C4-2B (cell line): ENCODE measurements around the gene RCAN1.

Source experiments
- H3K27ac ChIP-seq: fragments of 450-650 bp; 2 replicates; pipeline ENCODE4 v1.5.1; 2017
- ZFX ChIP-seq: fragments of 450-650 bp; IDR thresholded peaks from 2 replicates; pipeline ENCODE4 v1.6.1; 2017
- TF ChIP-seq, protein P1 (sequence below): fragments of 450-650 bp; conservative IDR thresholded peaks from 2 replicates; pipeline ENCODE4 v1.5.1; 2017; ENCODE audit warnings: mild to moderate bottlenecking

RCAN1 gene

DNA sequence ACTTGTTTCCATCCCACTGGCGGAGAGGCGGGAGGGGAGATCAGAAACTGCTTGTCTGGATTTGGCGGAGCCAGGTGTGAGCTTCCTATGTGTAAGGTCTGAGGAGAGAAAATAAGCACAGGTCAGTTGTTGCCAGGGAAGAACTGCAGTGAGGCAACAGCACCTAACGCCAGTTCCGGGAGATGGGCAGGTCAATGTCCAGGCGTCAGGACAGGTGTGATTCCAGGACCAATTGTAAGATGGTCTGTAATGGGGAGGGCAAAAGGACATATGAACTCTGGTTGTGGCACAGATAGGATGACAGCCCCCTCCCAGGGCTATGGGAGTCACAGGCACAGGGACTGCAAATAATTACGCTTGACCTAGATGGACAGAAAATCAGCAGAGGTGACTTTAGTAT is 93.4 kb downstream of the RCAN1 start:
- no peak overlapping the region for H3K27ac ChIP-seq
- no peak for TF ChIP-seq ZFX
- TF ChIP-seq, protein P1, sequence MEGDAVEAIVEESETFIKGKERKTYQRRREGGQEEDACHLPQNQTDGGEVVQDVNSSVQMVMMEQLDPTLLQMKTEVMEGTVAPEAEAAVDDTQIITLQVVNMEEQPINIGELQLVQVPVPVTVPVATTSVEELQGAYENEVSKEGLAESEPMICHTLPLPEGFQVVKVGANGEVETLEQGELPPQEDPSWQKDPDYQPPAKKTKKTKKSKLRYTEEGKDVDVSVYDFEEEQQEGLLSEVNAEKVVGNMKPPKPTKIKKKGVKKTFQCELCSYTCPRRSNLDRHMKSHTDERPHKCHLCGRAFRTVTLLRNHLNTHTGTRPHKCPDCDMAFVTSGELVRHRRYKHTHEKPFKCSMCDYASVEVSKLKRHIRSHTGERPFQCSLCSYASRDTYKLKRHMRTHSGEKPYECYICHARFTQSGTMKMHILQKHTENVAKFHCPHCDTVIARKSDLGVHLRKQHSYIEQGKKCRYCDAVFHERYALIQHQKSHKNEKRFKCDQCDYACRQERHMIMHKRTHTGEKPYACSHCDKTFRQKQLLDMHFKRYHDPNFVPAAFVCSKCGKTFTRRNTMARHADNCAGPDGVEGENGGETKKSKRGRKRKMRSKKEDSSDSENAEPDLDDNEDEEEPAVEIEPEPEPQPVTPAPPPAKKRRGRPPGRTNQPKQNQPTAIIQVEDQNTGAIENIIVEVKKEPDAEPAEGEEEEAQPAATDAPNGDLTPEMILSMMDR = no peak

DNA sequence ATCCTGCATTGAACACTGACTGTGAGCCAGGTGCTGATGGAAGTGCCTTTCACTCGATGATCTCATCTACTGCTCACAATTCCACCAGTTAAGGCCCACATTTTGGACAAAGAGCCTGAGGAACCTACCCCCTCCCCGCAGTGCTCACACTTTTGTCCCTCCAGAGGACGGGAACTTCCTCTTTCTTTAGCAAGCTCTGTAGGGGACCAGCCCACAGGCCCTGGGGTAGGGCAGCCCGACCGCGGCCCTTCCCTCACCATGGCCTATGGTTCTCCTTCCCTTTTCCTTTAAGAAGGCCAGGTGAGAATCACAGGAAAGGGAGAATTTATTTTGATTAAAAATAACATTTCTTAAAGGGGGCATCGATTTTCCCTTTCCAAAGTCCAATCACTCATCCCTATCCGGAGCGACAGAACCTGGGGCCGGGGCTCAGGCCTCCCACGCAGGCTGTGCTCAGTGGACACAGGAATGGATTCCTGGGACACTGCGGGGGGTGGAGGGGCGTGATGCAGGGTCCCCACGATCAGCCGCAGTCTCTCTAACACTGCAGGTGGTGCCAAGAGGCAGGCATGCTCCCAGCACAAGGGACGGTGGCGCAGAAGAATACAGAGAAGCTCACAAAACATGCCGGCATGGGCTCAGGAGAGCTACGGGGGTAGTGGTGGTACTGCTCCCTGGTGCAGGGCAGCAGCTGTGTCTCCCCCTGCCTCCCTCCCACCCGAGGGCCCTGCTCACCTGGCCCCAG is 94.0 kb downstream of the RCAN1 start:
- TF ChIP-seq, protein P1 = no peak
- no peak for TF ChIP-seq ZFX

DNA sequence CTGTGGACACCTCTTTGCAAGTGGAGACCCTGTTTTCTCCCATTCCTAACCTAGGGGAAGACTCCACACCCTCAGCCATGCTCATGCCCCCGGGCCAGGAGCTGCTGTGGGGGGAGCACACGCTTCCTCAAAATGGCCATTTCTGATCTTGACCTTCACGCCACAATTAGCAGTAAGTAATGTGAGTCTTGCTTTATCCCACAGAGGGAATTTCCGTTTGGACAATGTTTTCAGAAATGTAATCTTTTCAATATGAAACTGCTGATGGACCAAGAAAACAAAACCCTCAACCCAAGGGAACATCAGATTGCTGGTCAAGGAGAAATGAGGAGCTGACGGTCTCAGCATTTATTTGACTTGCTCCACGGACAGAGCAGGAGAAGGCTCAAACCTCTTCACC is 94.6 kb downstream of the RCAN1 start:
- no peak for TF ChIP-seq ZFX
- TF ChIP-seq, protein P1 = no peak

More for the DNA sequence above, 94.0 kb downstream of the RCAN1 start:
- H3K27ac ChIP-seq = no peak overlapping the region

DNA sequence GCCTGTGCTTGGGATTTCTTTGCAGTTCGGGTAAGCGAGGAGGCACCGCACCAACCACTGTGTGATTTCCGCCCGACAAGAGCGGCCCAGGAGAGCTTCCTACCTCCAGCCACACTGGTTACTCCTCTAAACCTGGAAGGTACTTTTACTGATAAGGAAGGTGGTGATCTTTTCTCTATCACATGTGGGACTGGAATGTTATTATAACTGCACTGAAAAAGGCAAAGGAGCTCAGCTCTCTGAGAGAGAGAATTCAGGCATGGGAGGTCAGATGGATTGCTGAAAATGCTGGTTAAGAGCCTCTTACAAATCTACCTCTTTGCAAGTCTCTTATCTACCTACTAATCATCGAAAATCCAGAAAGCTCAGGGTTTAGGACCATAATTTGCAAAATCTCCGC is 95.2 kb downstream of the RCAN1 start:
- no peak overlapping the region for H3K27ac ChIP-seq
- no peak for TF ChIP-seq ZFX
- TF ChIP-seq, protein P1 = no peak

More for the DNA sequence above, 94.6 kb downstream of the RCAN1 start:
- H3K27ac ChIP-seq = no peak overlapping the region

DNA sequence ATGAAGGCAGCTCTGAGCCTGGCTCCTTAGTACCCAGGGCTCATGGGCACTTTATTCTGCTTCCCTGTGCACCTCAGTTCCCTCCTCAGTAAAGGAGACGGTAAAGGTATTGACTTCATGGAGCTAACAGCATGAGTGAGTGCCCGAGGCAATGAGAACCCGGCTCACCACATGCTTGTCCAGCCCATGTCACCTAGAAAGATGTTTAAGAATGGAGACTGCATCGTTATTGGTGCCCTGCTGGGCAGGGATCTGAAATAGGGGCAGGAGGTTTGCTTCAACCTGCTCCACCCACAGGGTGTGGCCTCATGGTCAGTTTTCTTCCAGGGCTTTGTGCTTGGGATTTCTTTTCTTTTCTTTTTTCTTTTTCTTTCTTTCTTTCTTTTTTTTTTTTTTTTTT is 95.9 kb downstream of the RCAN1 start:
- H3K27ac ChIP-seq = no peak overlapping the region

DNA sequence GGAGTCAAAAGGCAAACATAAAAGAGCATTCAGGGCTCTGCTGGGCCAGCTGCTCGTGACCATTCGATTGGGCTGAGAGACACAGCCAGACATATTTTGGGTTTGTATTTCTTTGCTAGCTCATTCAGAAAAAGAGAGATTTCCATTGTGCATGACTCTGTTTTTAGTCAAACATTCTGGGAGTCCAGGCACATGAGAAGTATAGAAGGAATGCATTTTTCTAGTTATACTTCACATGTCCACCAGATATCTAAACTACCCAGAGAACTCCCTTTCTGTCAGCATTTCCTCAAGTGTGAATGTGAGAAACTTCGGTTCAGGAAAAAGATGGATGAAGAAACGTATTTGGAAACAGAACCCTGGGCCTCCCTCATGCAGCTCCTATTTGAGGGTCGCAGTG is 96.6 kb downstream of the RCAN1 start:
- no peak for TF ChIP-seq ZFX
- TF ChIP-seq, protein P1 = no peak

More for the DNA sequence above, 95.9 kb downstream of the RCAN1 start:
- no peak for TF ChIP-seq ZFX
- TF ChIP-seq, protein P1 = no peak

DNA sequence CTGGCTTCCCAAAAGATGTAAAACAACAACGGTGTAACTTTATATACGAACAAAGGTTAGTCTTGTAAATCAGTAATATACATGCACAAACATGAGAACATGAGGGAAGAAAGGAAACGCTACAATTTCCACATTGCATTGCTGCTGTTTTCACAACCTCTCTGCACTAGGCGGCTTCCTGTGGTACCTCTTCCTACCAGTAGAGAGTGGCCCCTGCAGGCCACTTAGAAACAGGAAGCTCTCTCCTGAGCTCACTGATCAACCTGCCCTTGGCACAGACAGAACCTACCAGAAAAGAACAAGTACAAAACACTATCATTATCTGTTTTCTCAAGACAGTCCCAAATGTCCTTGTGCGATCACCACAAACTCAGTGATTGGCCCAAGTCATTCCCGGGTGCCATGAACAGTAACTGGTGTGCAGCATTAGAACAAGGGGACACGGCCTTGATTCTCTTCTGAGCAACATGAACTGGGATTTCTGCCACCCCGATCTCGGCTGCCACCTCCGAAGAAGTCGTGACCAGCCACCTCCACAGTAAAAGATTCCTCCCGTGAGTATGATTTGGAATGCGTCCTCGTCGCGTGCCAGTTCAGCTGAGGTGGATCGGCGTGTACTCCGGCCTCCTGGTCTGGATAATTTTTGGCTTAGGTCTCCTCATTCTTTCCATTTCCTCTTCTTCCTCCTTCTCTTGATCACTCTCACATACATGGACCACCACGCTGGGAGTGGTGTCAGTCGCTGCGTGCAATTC is 97.2 kb downstream of the RCAN1 start:
- no peak for TF ChIP-seq ZFX
- TF ChIP-seq, protein P1 = peak; percentile 23
- no peak overlapping the region for H3K27ac ChIP-seq

More for the DNA sequence above, 96.6 kb downstream of the RCAN1 start:
- no peak overlapping the region for H3K27ac ChIP-seq
